ENCODE measurements around the gene VAV2. TPM values are rescaled to one million over a fixed set of nuclear protein-coding genes. Genes with fewer than 3 reads are reported as not detected.

Gene VAV2
- total RNA-seq, 8 experiments from 2014 or later = 5.9 to 33.0 (median 14.9) TPM

- Histone ChIP-seq H3K4me1 (replicated peaks in 1 of 2) (peaks cover 3 to 8% of the 10 kb centered on the region in 2 donors), H3K4me3 (no peak overlapping the region), H3K27ac (no peak overlapping the region)
- in situ Hi-C loops (cut with MboI; ENCODE audit: low pct_unique_long_range_greater_than_20kb in 2 of 9, low sequenced_read_pairs in 9 of 9, unreplicated experiment in 9 of 9) = loop anchor here (10.0 to 25.0 kb wide), 4 partner anchors 194 to 214 kb away; no protein-coding TSS in a partner anchor
- no CpG with 5 or more reads among the region's 1 CpG for WGBS, 10 experiments
- no peak for ATAC-seq (replicated peaks in 6 of 8)
Measured at GRCh38 chr9:133998915-133999595, 6.9 kb upstream of the VAV2 start.

- in situ Hi-C loops (cut with MboI; ENCODE audit: low pct_unique_long_range_greater_than_20kb in 2 of 9, low sequenced_read_pairs in 9 of 9, unreplicated experiment in 9 of 9) = loop anchor here (10.0 to 25.0 kb wide), 4 partner anchors 193 to 213 kb away; no protein-coding TSS in a partner anchor
- no peak overlapping the region for H3K27ac ChIP-seq
- peaks cover 13 to 18% of the 10 kb centered on the region in 2 donors for H3K4me1 ChIP-seq (replicated peaks in 1 of 2)
- no peak overlapping the region for H3K4me3 ChIP-seq
- WGBS, 10 experiments = 30 to 40% methylated on average over 1 to 2 of the region's 2 CpGs; no CpG with 5 or more reads in 8 of the 10 experiments
- ATAC-seq (replicated peaks in 6 of 8) = no peak
Measured at GRCh38 chr9:133997584-133997983, 5.5 kb upstream of the VAV2 start.

GRCh38 chr9:133996531-133997520 is 4.7 kb upstream of the VAV2 start:
- Histone ChIP-seq H3K27ac (no peak overlapping the region), H3K4me1 (replicated peaks in 1 of 2) (peaks cover 13 to 18% of the 10 kb centered on the region in 2 donors), H3K4me3 (no peak overlapping the region)
- ATAC-seq (replicated peaks in 6 of 8) = no peak
- in situ Hi-C loops (cut with MboI; ENCODE audit: low pct_unique_long_range_greater_than_20kb in 2 of 9, low sequenced_read_pairs in 9 of 9, unreplicated experiment in 9 of 9) = loop anchor here (10.0 to 25.0 kb wide), 4 partner anchors 192 to 212 kb away; no protein-coding TSS in a partner anchor
- 0 to 97% (median 41%) methylated on average over 1 to 7 of the region's 24 CpGs; no CpG with 5 or more reads in 3 of the 10 experiments for WGBS, 10 experiments

GRCh38 chr9:133995012-133995896 is 3.1 kb upstream of the VAV2 start:
- no peak overlapping the region for H3K4me3 ChIP-seq
- no peak overlapping the region for H3K27ac ChIP-seq
- H3K4me1 ChIP-seq (replicated peaks in 1 of 2) = peaks cover 13 to 19% of the 10 kb centered on the region in 2 donors
- WGBS, 10 experiments = 44 to 100% (median 74%) methylated on average over 1 to 10 of the region's 17 CpGs; no CpG with 5 or more reads in 4 of the 10 experiments
- ATAC-seq (replicated peaks in 6 of 8) = no peak
- in situ Hi-C loops (cut with MboI; ENCODE audit: low pct_unique_long_range_greater_than_20kb in 2 of 9, low sequenced_read_pairs in 9 of 9, unreplicated experiment in 9 of 9) = loop anchor here (10.0 to 25.0 kb wide), 4 partner anchors 190 to 210 kb away; no protein-coding TSS in a partner anchor

GRCh38 chr9:133994353-133995011 is 2.4 kb upstream of the VAV2 start:
- in situ Hi-C loops (cut with MboI; ENCODE audit: low pct_unique_long_range_greater_than_20kb in 2 of 9, low sequenced_read_pairs in 9 of 9, unreplicated experiment in 9 of 9) = loop anchor here (10.0 to 25.0 kb wide), 4 partner anchors 190 to 210 kb away; no protein-coding TSS in a partner anchor
- peaks cover 19 to 25% of the 10 kb centered on the region in 2 donors for H3K4me1 ChIP-seq (replicated peaks in 1 of 2)
- 3 to 20% (median 10%) methylated on average over 1 to 5 of the region's 11 CpGs; no CpG with 5 or more reads in 6 of the 10 experiments for WGBS, 10 experiments
- H3K27ac ChIP-seq = no peak overlapping the region
- peak overlapping the region in 1 of 5 donors; percentile 60 for H3K4me3 ChIP-seq
- peak; percentile 5 to 52 (median 35) for ATAC-seq (replicated peaks in 6 of 8)

- H3K4me1 ChIP-seq (replicated peaks in 1 of 2) = peaks cover 19 to 20% of the 10 kb centered on the region in 2 donors
- ATAC-seq (replicated peaks in 6 of 8) = no peak
- peak overlapping the region in 4 of 5 donors; percentile 60 to 94 (median 86) for H3K4me3 ChIP-seq
- in situ Hi-C loops (cut with MboI; ENCODE audit: low pct_unique_long_range_greater_than_20kb in 2 of 9, low sequenced_read_pairs in 9 of 9, unreplicated experiment in 9 of 9) = loop anchor here (10.0 to 25.0 kb wide), 4 partner anchors 189 to 209 kb away; no protein-coding TSS in a partner anchor
- WGBS, 10 experiments = 33 to 60% (median 41%) methylated on average over 1 to 10 of the region's 16 CpGs; no CpG with 5 or more reads in 4 of the 10 experiments
- H3K27ac ChIP-seq = peak overlapping the region in 1 of 2 donors; percentile 90
Measured at GRCh38 chr9:133993635-133994253, 1.6 kb upstream of the VAV2 start.

- Histone ChIP-seq H3K4me1 (replicated peaks in 1 of 2) (peaks cover 19 to 20% of the 10 kb centered on the region in 2 donors), H3K4me3 (peak overlapping the region; percentile 60 to 94 (median 80)), H3K27ac (peak overlapping the region; percentile 85 to 90)
- WGBS, 10 experiments = 0 to 17% (median 0%) methylated on average over 1 to 10 of the region's 74 CpGs; no CpG with 5 or more reads in 6 of the 10 experiments
- in situ Hi-C loops (cut with MboI; ENCODE audit: low pct_unique_long_range_greater_than_20kb in 2 of 9, low sequenced_read_pairs in 9 of 9, unreplicated experiment in 9 of 9) = loop anchor here (10.0 to 25.0 kb wide), 4 partner anchors 188 to 208 kb away; no protein-coding TSS in a partner anchor
- ATAC-seq (replicated peaks in 6 of 8) = peak; percentile 35 to 65 (median 46)
Measured at GRCh38 chr9:133992780-133993634, 883 bp upstream of the VAV2 start.

GRCh38 chr9:133991214-133991921 is 756 bp downstream of the VAV2 start:
- Histone ChIP-seq H3K4me1 (replicated peaks in 1 of 2) (peaks cover 28% of the 10 kb centered on the region in 2 donors), H3K27ac (peak overlapping the region; percentile 85 to 90), H3K4me3 (peak overlapping the region; percentile 60 to 94 (median 80))
- in situ Hi-C loops (cut with MboI; ENCODE audit: low pct_unique_long_range_greater_than_20kb in 2 of 9, low sequenced_read_pairs in 9 of 9, unreplicated experiment in 9 of 9) = loop anchor here (10.0 to 25.0 kb wide), 4 partner anchors 187 to 207 kb away; no protein-coding TSS in a partner anchor
- 4% methylated on average over 4 of the region's 82 CpGs; no CpG with 5 or more reads in 9 of the 10 experiments for WGBS, 10 experiments
- peak; percentile 0 to 12 (median 5) for ATAC-seq (replicated peaks in 6 of 8)

GRCh38 chr9:133990366-133991213 is 1.5 kb downstream of the VAV2 start:
- in situ Hi-C loops (cut with MboI; ENCODE audit: low pct_unique_long_range_greater_than_20kb in 2 of 9, low sequenced_read_pairs in 9 of 9, unreplicated experiment in 9 of 9) = loop anchor here (10.0 to 25.0 kb wide), 4 partner anchors 186 to 206 kb away; no protein-coding TSS in a partner anchor
- Histone ChIP-seq H3K4me1 (replicated peaks in 1 of 2) (peaks cover 28 to 32% of the 10 kb centered on the region in 2 donors), H3K27ac (peak overlapping the region; percentile 85 to 90), H3K4me3 (peak overlapping the region; percentile 60 to 94 (median 80))
- 0 to 20% (median 5%) methylated on average over 1 to 10 of the region's 31 CpGs; no CpG with 5 or more reads in 4 of the 10 experiments for WGBS, 10 experiments
- ATAC-seq (replicated peaks in 6 of 8) = peak in 7 of 8 experiments; percentile 13 to 70 (median 62)

All from motor neuron (in vitro differentiated cells).